WI38 (cell line): Measurements from ENCODE around the gene EMP3.
"Not testable (repeated sequence)": the region's sequence is repeated elsewhere in the genome, so short reads cannot be mapped to it uniquely, and the experiment has no call there.

Source experiments
- H3K4me3 ChIP-seq: 2 replicates; pipeline ENCODE4 v1.5.1; 2011; ENCODE audit warnings: low read depth, mild to moderate bottlenecking, control low read depth, low read length
- TF ChIP-seq, protein P1 (sequence below): IDR thresholded peaks from 2 replicates; pipeline ENCODE4 v1.5.1; 2012; ENCODE audit warnings: low read depth, mild to moderate bottlenecking, control low read depth, low read length

EMP3 gene

DNA sequence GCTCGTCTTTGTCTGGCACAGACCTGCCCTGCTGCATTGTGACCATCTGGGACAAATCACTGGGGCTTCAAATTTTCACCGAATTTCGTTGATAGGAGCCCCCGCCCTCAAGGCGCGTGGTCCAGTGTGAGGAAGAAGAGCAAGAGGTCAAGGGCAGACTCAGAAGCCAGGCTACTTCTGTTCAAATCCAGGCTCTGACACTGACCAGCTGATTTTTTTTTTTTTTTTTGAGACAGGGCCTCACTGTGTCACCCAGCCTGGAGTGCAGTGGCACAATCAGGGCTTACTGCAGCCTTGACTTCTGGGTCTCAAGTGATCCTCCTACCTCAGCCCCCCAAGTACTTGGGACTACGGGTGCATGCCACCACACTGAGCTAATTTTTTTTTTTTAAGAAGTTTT is 46.0 kb downstream of the EMP3 start:
- no peak overlapping the region for H3K4me3 ChIP-seq
- TF ChIP-seq, protein P1, sequence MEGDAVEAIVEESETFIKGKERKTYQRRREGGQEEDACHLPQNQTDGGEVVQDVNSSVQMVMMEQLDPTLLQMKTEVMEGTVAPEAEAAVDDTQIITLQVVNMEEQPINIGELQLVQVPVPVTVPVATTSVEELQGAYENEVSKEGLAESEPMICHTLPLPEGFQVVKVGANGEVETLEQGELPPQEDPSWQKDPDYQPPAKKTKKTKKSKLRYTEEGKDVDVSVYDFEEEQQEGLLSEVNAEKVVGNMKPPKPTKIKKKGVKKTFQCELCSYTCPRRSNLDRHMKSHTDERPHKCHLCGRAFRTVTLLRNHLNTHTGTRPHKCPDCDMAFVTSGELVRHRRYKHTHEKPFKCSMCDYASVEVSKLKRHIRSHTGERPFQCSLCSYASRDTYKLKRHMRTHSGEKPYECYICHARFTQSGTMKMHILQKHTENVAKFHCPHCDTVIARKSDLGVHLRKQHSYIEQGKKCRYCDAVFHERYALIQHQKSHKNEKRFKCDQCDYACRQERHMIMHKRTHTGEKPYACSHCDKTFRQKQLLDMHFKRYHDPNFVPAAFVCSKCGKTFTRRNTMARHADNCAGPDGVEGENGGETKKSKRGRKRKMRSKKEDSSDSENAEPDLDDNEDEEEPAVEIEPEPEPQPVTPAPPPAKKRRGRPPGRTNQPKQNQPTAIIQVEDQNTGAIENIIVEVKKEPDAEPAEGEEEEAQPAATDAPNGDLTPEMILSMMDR: no peak

DNA sequence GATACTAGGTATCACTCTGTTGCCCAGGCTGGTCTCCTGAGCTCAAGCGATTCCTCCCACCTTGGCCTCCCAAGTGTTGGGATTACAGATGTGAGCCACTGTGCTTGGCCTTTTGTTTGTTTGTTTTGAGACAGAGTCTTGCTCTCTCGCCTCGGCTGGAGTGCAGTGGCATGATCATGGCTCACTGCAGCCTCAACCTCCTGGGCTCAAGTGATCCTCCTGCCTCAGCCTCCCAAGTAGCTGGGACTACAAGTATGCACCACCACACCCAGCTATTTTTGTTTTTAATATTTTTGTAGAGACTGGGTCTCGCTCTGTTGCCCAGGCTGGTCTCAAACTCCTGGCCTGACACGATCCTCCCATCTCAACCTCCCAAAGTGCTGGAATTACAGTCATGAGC is 46.4 kb downstream of the EMP3 start:
- H3K4me3 ChIP-seq: not testable (repeated sequence)

DNA sequence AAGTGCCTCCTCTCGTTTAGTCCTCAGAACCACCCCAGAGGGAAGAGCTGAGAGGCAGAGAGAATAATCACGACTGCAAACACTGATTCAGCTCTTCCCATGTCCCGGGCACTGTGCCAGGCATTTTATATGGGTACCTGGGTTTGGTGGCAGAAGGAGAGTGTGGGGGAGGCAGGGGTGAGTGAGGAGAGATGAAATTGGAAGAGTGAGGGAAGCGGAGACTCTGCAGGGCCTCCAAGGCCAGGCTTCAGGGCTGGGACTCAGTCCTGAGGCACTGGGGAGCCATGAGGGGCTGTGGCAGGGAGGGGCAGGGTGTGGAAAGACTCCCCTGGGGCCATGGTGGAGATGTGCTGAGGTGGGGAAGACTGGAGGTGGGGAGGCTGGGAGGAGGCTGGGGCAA is 47.6 kb downstream of the EMP3 start:
- TF ChIP-seq, protein P1: no peak
- H3K4me3 ChIP-seq: no peak overlapping the region

DNA sequence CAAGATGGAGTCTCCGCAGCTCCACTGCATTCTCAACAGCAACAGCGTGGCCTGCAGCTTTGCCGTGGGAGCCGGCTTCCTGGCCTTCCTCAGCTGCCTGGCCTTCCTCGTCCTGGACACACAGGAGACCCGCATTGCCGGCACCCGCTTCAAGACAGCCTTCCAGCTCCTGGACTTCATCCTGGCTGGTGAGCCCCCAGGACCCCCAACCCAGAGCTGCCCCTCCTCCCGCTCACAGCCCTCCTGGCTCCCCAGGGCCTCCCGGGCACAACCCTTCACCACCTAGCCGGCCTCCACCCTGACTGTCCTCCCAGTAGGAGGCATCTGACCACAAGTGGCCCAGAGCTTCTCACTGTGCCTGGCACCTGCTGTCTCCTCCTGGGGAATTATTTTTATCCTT is 48.2 kb downstream of the EMP3 start:
- H3K4me3 ChIP-seq: no peak overlapping the region
- TF ChIP-seq, protein P1: no peak

DNA sequence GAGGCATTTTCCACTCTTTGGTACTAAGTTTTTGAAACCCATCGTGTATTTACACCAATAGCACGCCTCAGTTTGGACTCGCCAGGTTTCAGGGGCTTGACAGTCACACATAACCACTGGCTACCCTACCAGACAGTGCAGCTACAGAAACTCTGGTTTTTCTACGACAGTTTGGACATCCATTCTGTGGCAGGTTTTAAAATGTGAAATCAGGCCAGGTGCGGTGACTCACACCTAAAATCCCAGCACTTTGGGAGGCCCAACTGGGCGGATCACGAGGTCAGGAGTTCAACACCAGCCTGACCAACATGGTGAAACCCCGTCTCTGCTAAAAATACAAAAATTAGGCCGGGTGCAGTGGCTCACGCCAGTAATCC is 52.8 kb downstream of the EMP3 start:
- TF ChIP-seq, protein P1: no peak
- no peak overlapping the region for H3K4me3 ChIP-seq

DNA sequence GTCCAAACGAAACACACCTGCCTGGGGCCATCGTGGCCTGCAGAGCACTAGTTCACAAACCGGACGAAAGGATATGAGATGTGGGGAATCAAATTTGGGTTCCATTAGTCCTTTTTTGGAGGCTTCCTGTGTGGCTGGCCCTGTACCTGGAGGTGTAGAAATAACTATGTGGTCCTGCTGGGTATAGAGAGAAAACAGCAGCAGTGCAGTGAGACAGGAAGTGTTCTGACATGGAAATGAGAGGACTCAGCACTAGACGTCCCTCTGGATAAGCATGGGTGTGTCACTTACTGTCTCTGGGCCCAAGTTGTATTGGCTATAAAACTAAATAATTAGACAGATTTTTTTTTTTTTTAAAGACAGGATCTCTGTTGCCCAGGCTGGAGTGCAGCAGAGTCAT is 53.7 kb downstream of the EMP3 start:
- TF ChIP-seq, protein P1: no peak
- H3K4me3 ChIP-seq: no peak overlapping the region
